ENCODE data around the gene CYB561D2. TPM values are rescaled to one million over a fixed set of nuclear protein-coding genes. Genes with fewer than 3 reads are reported as not detected.
A peak's percentile ranks its signal among the peaks of the same experiment; 100 is the strongest.

The CYB561D2 gene
- total and polyA plus RNA-seq, 2 donors (not counting 3 experiments of a cell fraction or from before 2014, with no cell fraction given) = 13.6 to 46.0 TPM

- BruUV-seq (replicated peaks) = no TSS peak
Measured at GRCh38 chr3:50323614-50324199, 27.0 kb upstream of the CYB561D2 start.

More at GRCh38 chr3:50323614-50324199, 27.0 kb upstream of the CYB561D2 start:
- Histone ChIP-seq H3K4me1 (ENCODE audit: control insufficient read depth, extremely low read depth, insufficient read depth, low read length) (peaks cover 53% of the 10 kb centered on the region), H3K9me3 (replicated peaks; ENCODE audit: control insufficient read depth, insufficient read depth, low read length) (no peaks in the 10 kb centered on the region), H2AFZ (ENCODE audit: low read depth, low read length) (no peak overlapping the region), H3K79me2 (ENCODE audit: control insufficient read depth, insufficient read depth, low read length) (peaks cover 43% of the 10 kb centered on the region), H3K27ac (ENCODE audit: insufficient read depth, low read depth, low read length) (peak overlapping the region; percentile 99), H3K36me3 (ENCODE audit: control insufficient read depth in 2 of 2, extremely low read depth in 1 of 2, insufficient read depth in 2 of 2, low read length in 2 of 2) (peaks cover 8 to 21% of the 10 kb centered on the region in 2 experiments), H3K9ac (replicated peaks; ENCODE audit: extremely low read depth, insufficient read depth, low read length) (peak overlapping the region; percentile 88), H3K4me3 (replicated peaks in 1 of 3; ENCODE audit: insufficient read depth in 1 of 3, low read depth in 1 of 3, low read length in 3 of 3) (peak overlapping the region in 1 of 3 experiments; percentile 25), H3K27me3 (ENCODE audit: control insufficient read depth in 2 of 2, insufficient read depth in 2 of 2, low read length in 2 of 2) (no peaks in the 10 kb centered on the region), H3K4me2 (ENCODE audit: insufficient read depth, low read length) (peak overlapping the region; percentile 75), H3K9me1 (replicated peaks; ENCODE audit: control insufficient read depth, extremely low read depth, insufficient read depth, low read length) (no peaks in the 10 kb centered on the region), H4K20me1 (replicated peaks; ENCODE audit: control insufficient read depth, extremely low read depth, insufficient read depth, low read length) (no peaks in the 10 kb centered on the region)
- TF ChIP-seq POLR2AphosphoS5 (IDR thresholded peaks at IDR 0.05; ENCODE audit: insufficient read depth, low read depth, low read length) = peak; percentile 98
- TF ChIP-seq GATA2 (IDR thresholded peaks at IDR 0.05; ENCODE audit: insufficient read depth, insufficient read length, low read depth, low read length) = peak; percentile 47
- TF ChIP-seq, protein P1, sequence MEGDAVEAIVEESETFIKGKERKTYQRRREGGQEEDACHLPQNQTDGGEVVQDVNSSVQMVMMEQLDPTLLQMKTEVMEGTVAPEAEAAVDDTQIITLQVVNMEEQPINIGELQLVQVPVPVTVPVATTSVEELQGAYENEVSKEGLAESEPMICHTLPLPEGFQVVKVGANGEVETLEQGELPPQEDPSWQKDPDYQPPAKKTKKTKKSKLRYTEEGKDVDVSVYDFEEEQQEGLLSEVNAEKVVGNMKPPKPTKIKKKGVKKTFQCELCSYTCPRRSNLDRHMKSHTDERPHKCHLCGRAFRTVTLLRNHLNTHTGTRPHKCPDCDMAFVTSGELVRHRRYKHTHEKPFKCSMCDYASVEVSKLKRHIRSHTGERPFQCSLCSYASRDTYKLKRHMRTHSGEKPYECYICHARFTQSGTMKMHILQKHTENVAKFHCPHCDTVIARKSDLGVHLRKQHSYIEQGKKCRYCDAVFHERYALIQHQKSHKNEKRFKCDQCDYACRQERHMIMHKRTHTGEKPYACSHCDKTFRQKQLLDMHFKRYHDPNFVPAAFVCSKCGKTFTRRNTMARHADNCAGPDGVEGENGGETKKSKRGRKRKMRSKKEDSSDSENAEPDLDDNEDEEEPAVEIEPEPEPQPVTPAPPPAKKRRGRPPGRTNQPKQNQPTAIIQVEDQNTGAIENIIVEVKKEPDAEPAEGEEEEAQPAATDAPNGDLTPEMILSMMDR (IDR thresholded peaks at IDR 0.05; ENCODE audit: extremely low read depth in 1 of 2, insufficient read depth in 1 of 2, low read depth in 1 of 2, low read length in 2 of 2) = peak in 1 of 2 donors; percentile 13
- no peak for TF ChIP-seq EZH2 (IDR thresholded peaks at IDR 0.05; ENCODE audit: borderline replicate concordance, low read depth, low read length, severe bottlenecking)
- TF ChIP-seq MAX (IDR thresholded peaks at IDR 0.05; ENCODE audit: insufficient read depth, insufficient read length) = no peak
- TF ChIP-seq MYC (IDR thresholded peaks at IDR 0.05; ENCODE audit: low read depth, low read length) = peak; percentile 27
- peak; percentile 54 for TF ChIP-seq JUN (IDR thresholded peaks at IDR 0.05; ENCODE audit: borderline replicate concordance, insufficient read depth, insufficient read length, low read depth)
- peak; percentile 70 for TF ChIP-seq FOS (IDR thresholded peaks at IDR 0.05; ENCODE audit: borderline replicate concordance, insufficient read depth, low read length)
- peak; percentile 90 for TF ChIP-seq POLR2A (IDR thresholded peaks at IDR 0.05; ENCODE audit: low read depth, low read length)
- FAIRE-seq = no peak
- DNase-seq (ENCODE audit: low read depth, low spot score) = peak; percentile 95
- dilution Hi-C loops (cut with MboI; ENCODE audit: extremely low pct_ligation_motif_present, low sequenced_read_pairs) (no loop called here), intact Hi-C loops (cut with micrococcal nuclease) (loop anchor here (1.0 to 2.0 kb wide), 6 partner anchors 11 to 157 kb away; partner anchors contain the start of genes HYAL3 and NAA80)
- ChIA-PET CTCF (interaction anchor here (0.7 to 4.3 kb wide), 21 partner anchors 9 to 219 kb away, joined by 3 to 66 read pairs (median 8); partner anchors contain the start of genes CYB561D2, HYAL1, HYAL3 and IFRD2), POLR2A (interaction anchor here (1.5 to 5.1 kb wide), 2 partner anchors 12 to 25 kb away, joined by 5 to 38 read pairs; partner anchors contain the start of genes HYAL3 and NAA80)
